Neuronal stem cell (in vitro differentiated cells): Measurements from ENCODE around the gene FBF1.
"Not testable (repeated sequence)": the region's sequence is repeated elsewhere in the genome, so short reads cannot be mapped to it uniquely, and the experiment has no call there.

Experiments
- DNase-seq: peaks from one replicate; pipeline ENCODE4 v3.0.0-alpha.2; 2013; ENCODE audit warnings: low spot score
- H2AFZ ChIP-seq: one replicate; pipeline ENCODE4 v1.6.1; 2013; ENCODE audit warnings: mild to moderate bottlenecking, low read length, inconsistent platforms
- H2AK5ac ChIP-seq: 2 replicates; pipeline ENCODE4 v1.6.1; 2013; ENCODE audit warnings: low read depth, mild to moderate bottlenecking, inconsistent platforms, low read length, moderate library complexity, mixed read lengths
- H2BK120ac ChIP-seq: 2 replicates; pipeline ENCODE4 v1.6.1; 2013; ENCODE audit warnings: low read depth, mild to moderate bottlenecking, inconsistent platforms, low read length, moderate library complexity, mixed read lengths
- H2BK12ac ChIP-seq: one replicate; pipeline ENCODE4 v1.6.1; 2013; ENCODE audit warnings: low read length, inconsistent platforms
- H2BK15ac ChIP-seq: 2 replicates; pipeline ENCODE4 v1.6.1; 2013; ENCODE audit warnings: mild to moderate bottlenecking, low read length, inconsistent platforms, mixed read lengths
- H2BK5ac ChIP-seq: one replicate; pipeline ENCODE4 v1.6.1; 2013; ENCODE audit warnings: inconsistent platforms, mild to moderate bottlenecking, low read length, moderate library complexity
- H3K14ac ChIP-seq: one replicate; pipeline ENCODE4 v1.6.1; 2013; ENCODE audit warnings: low read length, inconsistent platforms
- H3K18ac ChIP-seq: 2 replicates; pipeline ENCODE4 v1.6.1; 2013; ENCODE audit warnings: low read length, inconsistent platforms
- H3K23ac ChIP-seq: 2 replicates; pipeline ENCODE4 v1.6.1; 2013; ENCODE audit warnings: low read depth, mild to moderate bottlenecking, mixed read lengths, low read length, inconsistent platforms; ENCODE audit not compliant: poor library complexity
- H3K27ac ChIP-seq: replicated peaks from 3 replicates; pipeline ENCODE4 v1.5.1; 2013; ENCODE audit warnings: low read length, inconsistent platforms
- H3K27me3 ChIP-seq, 3 experiments: 2 replicates each; pipeline ENCODE4 v1.6.1; 2013; ENCODE audit warnings: low read length in 3 of 3, mild to moderate bottlenecking in 2 of 3, inconsistent platforms in 1 of 3, low read depth in 1 of 3, mixed read lengths in 1 of 3, moderate library complexity in 1 of 3; ENCODE audit not compliant: control insufficient read depth in 3 of 3, insufficient read depth in 3 of 3
- H3K36me3 ChIP-seq, 2 donors: replicated peaks in 1 of 2; 2 replicates each; pipeline ENCODE4 v1.6.1; 2013; ENCODE audit warnings: low read length in 2 of 2; ENCODE audit not compliant: control insufficient read depth in 2 of 2, insufficient read depth in 2 of 2
- H3K4ac ChIP-seq: 2 replicates; pipeline ENCODE4 v1.6.1; 2013; ENCODE audit warnings: inconsistent platforms, mild to moderate bottlenecking, low read length, moderate library complexity
- H3K4me1 ChIP-seq, 2 donors: 1 replicate in 1 of 2; 2 replicates in 1 of 2; pipeline ENCODE4 v1.6.1; 2013; ENCODE audit warnings: low read length in 2 of 2, low read depth in 1 of 2; ENCODE audit not compliant: control insufficient read depth in 2 of 2, insufficient read depth in 1 of 2
- H3K4me2 ChIP-seq: one replicate; pipeline ENCODE4 v1.6.1; 2013; ENCODE audit warnings: mild to moderate bottlenecking, low read length, inconsistent platforms; ENCODE audit not compliant: insufficient read depth, poor library complexity, severe bottlenecking
- H3K4me3 ChIP-seq, 2 donors: 2 replicates each; pipeline ENCODE4 v1.5.1; 2013; ENCODE audit warnings: low read length in 2 of 2, mild to moderate bottlenecking in 2 of 2, inconsistent platforms in 1 of 2, moderate library complexity in 1 of 2
- H3K79me1 ChIP-seq: one replicate; pipeline ENCODE4 v1.6.1; 2013; ENCODE audit warnings: low read depth, mild to moderate bottlenecking, inconsistent platforms, low read length, moderate library complexity
- H3K9ac ChIP-seq: one replicate; pipeline ENCODE4 v1.6.1; 2013; ENCODE audit warnings: mild to moderate bottlenecking, low read depth, low read length, inconsistent platforms; ENCODE audit not compliant: poor library complexity
- H3K9me3 ChIP-seq, 2 donors: replicated peaks in 1 of 2; 2 replicates each; pipeline versions ENCODE3 to v1.6.1; 2013; ENCODE audit warnings: low read length in 2 of 2, mild to moderate bottlenecking in 2 of 2, inconsistent platforms in 1 of 2, low read depth in 1 of 2, mixed read lengths in 1 of 2, moderate library complexity in 1 of 2; ENCODE audit not compliant: control insufficient read depth in 2 of 2, insufficient read depth in 1 of 2
- H4K8ac ChIP-seq: one replicate; pipeline ENCODE4 v1.6.1; 2013; ENCODE audit warnings: low read depth, mild to moderate bottlenecking, inconsistent platforms, low read length, moderate library complexity
- H4K91ac ChIP-seq: one replicate; pipeline ENCODE4 v1.6.1; 2013; ENCODE audit warnings: low read length, low read depth, mild to moderate bottlenecking, inconsistent platforms; ENCODE audit not compliant: poor library complexity
- WGBS, 2 donors: extraction: QIAGEN DNeasy Blood & Tissue Kit; methylation state at CpG; one replicate each; pipeline ENCODE4 v1.1.7; 2013; ENCODE audit warnings: missing lambda C conversion rate in 2 of 2, mixed read lengths in 1 of 2; ENCODE audit not compliant: insufficient read length in 2 of 2, insufficient replicate concordance in 1 of 2; ENCODE audit errors: extremely low coverage in 2 of 2; 5-methylcytosine and 5-hydroxymethylcytosine counted together

Gene FBF1

DNA sequence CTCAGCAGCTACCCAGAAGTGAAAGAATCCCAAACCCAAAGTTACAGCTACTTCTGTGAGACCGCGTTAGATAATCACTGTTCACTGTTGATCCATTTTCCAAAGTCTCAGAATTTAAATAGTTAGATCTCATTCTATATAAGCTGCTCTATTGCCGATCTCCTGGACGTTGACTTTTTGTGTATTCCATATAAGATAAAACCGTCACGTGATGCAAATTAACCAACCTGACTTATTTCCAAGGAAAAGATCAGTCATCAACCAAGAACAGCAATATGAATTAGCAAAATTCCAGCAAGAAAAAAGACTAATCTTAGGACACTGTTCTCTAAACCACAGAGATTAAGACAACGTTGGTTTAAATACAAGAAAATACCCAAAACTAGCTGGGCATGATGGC is 29.8 kb upstream of the FBF1 start:
- Histone ChIP-seq H3K4me3 (no peak overlapping the region), H2BK12ac (no peak overlapping the region), H4K91ac (no peak overlapping the region), H2BK5ac (no peak overlapping the region), H2BK120ac (no peak overlapping the region), H3K14ac (no peak overlapping the region), H3K27me3 (no peaks in the 10 kb centered on the region), H3K18ac (no peak overlapping the region), H3K27ac (no peak overlapping the region), H3K9ac (no peak overlapping the region), H3K79me1 (no peaks in the 10 kb centered on the region), H3K4me1 (no peaks in the 10 kb centered on the region), H3K23ac (no peak overlapping the region), H3K4me2 (no peak overlapping the region), H4K8ac (no peak overlapping the region), H3K9me3 (no peaks in the 10 kb centered on the region), H2AFZ (no peak overlapping the region), H3K36me3 (peaks cover 2 to 30% of the 10 kb centered on the region in 2 donors), H2BK15ac (no peak overlapping the region), H2AK5ac (no peak overlapping the region), H3K4ac (no peak overlapping the region)
- DNase-seq = no peak
- no CpG with 5 or more reads among the region's 7 CpGs for WGBS, 2 donors

DNA sequence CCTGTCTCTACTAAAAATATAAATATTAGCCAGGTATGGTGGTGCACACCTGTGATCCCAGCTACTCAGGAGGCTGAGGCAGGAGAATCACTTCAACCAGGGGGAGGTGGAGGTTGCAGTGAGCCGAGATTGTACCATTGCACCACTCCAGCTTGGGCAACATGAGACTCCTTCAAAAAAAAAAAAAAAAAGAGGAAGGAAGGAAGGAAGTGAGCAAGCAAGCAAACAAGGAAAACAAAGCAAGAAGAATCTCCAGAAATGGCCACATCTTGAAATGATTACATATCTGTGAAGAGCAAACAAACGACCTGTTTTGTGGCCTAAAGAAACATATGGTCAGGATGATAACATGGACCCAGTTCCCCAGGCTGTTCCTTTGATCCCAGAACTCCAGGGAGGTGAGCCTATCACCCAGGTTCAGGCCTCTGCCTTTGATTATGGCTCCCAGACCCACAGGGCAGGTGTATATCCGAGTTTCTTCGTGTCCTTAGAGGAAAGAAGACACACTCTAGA is 29.2 kb upstream of the FBF1 start:
- Histone ChIP-seq H2BK12ac (no peak overlapping the region), H4K91ac (no peak overlapping the region), H2AK5ac (no peak overlapping the region), H3K4ac (no peak overlapping the region), H3K27ac (no peak overlapping the region), H4K8ac (no peak overlapping the region), H3K27me3 (no peaks in the 10 kb centered on the region), H3K18ac (no peak overlapping the region), H3K4me2 (no peak overlapping the region), H2BK120ac (no peak overlapping the region), H3K36me3 (peaks cover 2 to 30% of the 10 kb centered on the region in 2 donors), H3K9ac (no peak overlapping the region), H3K4me1 (no peaks in the 10 kb centered on the region), H3K79me1 (no peaks in the 10 kb centered on the region), H2BK15ac (no peak overlapping the region), H2AFZ (no peak overlapping the region), H3K23ac (no peak overlapping the region), H3K9me3 (no peaks in the 10 kb centered on the region), H3K4me3 (no peak overlapping the region), H3K14ac (no peak overlapping the region), H2BK5ac (no peak overlapping the region)
- no peak for DNase-seq
- WGBS, 2 donors = no CpG with 5 or more reads among the region's 4 CpGs

DNA sequence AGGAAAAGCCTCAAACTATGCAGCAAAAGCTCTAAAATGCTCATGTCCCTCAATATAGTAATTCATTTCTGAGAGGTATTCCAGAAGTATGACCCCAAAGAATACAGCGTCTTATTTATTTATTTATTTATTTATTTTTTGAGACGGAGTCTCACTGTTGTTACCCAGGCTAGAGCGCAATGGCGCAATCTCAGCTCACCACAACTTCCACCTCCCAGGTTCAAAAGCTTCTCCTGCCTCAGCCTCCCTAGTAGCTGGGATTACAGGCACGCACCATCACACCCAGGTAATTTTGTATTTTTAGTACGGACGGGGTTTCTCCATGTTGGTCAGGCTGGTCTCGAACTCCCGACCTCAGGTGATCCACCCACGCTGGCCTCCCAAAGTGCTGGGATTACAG is 28.2 kb upstream of the FBF1 start:
- H3K4me2 ChIP-seq, H3K23ac ChIP-seq, H2AFZ ChIP-seq, H3K79me1 ChIP-seq, H3K4me1 ChIP-seq, H2BK120ac ChIP-seq, H3K18ac ChIP-seq, H3K27me3 ChIP-seq, DNase-seq, H2BK5ac ChIP-seq, H2BK12ac ChIP-seq, H4K91ac ChIP-seq, H2AK5ac ChIP-seq, H3K14ac ChIP-seq, H2BK15ac ChIP-seq, H4K8ac ChIP-seq, H3K9ac ChIP-seq, H3K27ac ChIP-seq, H3K9me3 ChIP-seq, H3K4ac ChIP-seq, H3K4me3 ChIP-seq: not testable (repeated sequence)
- H3K36me3 ChIP-seq = peaks cover 2 to 26% of the 10 kb centered on the region in 2 donors
- WGBS, 2 donors = no CpG with 5 or more reads among the region's 10 CpGs

DNA sequence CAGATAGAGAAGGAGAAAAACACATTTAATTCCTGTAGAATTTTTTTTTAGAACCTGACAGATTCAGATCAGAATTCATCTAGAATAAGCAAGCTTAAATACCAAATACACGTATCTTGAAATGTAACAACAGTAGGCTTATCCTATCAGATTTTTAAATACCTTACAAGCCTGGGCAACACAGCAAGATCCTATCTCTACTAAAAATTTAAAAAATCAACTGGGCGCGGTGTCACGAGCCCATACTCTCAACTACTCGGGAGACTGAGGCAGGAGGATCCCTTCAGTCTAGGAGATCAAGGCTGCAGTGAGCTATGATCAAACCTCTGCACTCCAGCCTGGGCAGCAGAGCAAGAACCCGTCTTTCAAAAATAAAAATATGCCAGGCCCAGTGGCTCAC is 24.6 kb upstream of the FBF1 start:
- H2AFZ ChIP-seq = no peak overlapping the region
- H2AK5ac ChIP-seq = no peak overlapping the region
- H3K9me3 ChIP-seq = no peaks in the 10 kb centered on the region
- no peak overlapping the region for H3K23ac ChIP-seq
- H3K4ac ChIP-seq = no peak overlapping the region
- no peak overlapping the region for H2BK12ac ChIP-seq
- H3K4me1 ChIP-seq = no peaks in the 10 kb centered on the region
- H2BK120ac ChIP-seq = no peak overlapping the region
- no peak for DNase-seq
- H3K79me1 ChIP-seq = no peaks in the 10 kb centered on the region
- H3K4me3 ChIP-seq = no peak overlapping the region
- H3K18ac ChIP-seq = no peak overlapping the region
- no peaks in the 10 kb centered on the region for H3K27me3 ChIP-seq
- WGBS, 2 donors = no CpG with 5 or more reads among the region's 6 CpGs
- H2BK5ac ChIP-seq = no peak overlapping the region
- H3K4me2 ChIP-seq = no peak overlapping the region
- no peak overlapping the region for H3K14ac ChIP-seq
- no peak overlapping the region for H3K27ac ChIP-seq
- no peak overlapping the region for H3K9ac ChIP-seq
- H2BK15ac ChIP-seq = no peak overlapping the region
- H4K8ac ChIP-seq = no peak overlapping the region
- peaks cover 0 to 11% of the 10 kb centered on the region in 2 donors for H3K36me3 ChIP-seq
- H4K91ac ChIP-seq = no peak overlapping the region
